Bone marrow (tissue), 2 donors: ENCODE measurements around the gene RAMP1.
"Not testable (repeated sequence)": the region's sequence is repeated elsewhere in the genome, so short reads cannot be mapped to it uniquely, and the experiment has no call there.

ENCODE experiments used
- DNase-seq, 2 donors: peaks; one replicate each; lab custom pipeline; 2025; lab: John Stamatoyannopoulos, UW

The RAMP1 gene

GRCh38 chr2:237859533-237860272 is at the start of gene RAMP1:
RAMP1 (plus strand) TSS chr2:237859623; CDS start chr2:237859676, 53 bp downstream.
- DNase-seq = no peak

DNA sequence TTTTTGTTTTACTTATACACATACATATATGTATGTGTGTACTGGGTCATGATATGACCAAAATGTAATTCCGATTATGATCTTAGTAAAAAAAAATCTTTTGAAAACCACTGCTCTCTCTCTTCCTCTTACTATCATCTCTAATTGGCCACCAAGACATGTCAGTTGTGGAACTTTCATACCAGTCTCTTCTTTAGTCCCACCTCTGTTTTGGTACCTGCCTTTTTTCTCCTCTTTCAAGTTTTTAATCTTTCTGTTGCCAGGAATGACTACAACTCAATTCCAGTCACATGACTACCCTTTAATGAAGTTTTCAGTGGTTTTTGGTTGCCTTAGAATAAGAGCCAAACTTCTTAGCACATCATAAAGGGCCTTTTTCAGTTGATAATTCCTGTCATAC is 43.8 kb upstream of the RAMP1 start:
- no peak for DNase-seq

- no peak for DNase-seq
Observed at GRCh38 chr2:237816531-237816930, 42.9 kb upstream of the RAMP1 start.

- no peak for DNase-seq
Observed at GRCh38 chr2:237818066-237818473, 41.4 kb upstream of the RAMP1 start.

DNA sequence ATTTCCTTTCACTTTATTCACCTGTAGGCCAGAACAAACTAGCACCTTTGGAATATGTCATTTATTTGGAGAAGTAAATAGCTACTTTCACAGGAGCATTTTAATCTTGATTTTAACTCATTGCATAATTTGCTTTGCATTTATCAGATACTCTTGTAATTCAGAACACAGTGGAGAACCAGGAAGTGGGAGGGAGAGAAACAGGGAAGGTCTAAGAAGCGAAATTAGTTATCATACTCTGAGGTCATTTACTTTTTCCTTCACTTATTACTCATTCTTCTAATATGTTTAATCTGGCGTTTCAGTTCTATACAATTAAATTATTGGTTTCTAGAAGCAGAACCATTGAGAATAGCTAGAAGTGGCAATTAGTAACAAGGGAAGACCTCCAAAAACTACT is 40.2 kb upstream of the RAMP1 start:
- no peak for DNase-seq

GRCh38 chr2:237820421-237820820 is 39.0 kb upstream of the RAMP1 start:
- no peak for DNase-seq

- DNase-seq = no peak
Observed at GRCh38 chr2:237823544-237823943, 35.9 kb upstream of the RAMP1 start.

- no peak for DNase-seq
Observed at GRCh38 chr2:237824085-237824484, 35.3 kb upstream of the RAMP1 start.

DNA sequence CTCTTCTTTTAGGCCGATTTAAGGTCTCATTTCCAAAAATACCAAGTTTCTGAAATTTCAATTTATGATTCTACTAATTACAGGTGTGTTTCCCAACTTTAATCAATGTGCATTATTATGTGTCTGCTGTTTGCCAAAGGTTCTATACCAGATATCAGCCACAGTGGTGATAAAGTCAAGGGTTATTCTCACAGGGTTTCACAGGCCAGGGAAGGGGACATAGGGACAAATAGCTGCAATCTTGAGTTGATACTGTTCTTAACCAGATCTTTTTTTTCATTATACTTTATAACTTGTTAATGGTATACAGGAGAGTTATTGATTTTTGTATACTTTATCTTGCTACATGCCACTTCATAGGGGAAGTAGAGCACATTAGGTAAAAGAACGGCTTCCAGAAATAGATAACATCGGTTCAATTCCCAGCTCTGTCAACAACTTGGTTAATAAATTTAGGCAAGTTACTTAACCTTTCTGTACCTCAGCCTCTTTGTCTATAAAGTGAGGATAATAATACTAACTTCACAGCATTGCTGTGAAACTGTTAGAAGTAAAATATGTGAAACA is 31.9 kb upstream of the RAMP1 start:
- DNase-seq = no peak

DNA sequence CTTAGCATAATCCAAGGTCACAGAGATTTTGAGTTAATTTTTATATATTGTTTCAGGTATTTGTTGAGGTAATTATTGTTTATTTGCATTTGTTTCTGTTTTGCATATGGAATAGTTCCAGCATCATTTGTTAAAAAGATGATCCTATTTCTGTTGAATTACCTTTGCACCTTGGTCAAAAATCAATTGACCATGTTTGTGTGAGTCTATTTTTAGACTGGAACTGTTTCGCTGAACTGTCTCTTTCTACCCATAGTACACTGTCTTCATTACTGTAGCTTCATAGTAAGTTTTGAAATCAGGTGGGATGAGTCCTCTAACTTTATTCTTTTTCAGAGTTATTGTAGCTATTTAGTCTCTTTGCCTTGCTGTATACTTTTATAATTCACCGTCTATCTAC is 28.9 kb upstream of the RAMP1 start:
- DNase-seq = no peak

- DNase-seq = no peak
Observed at GRCh38 chr2:237833546-237833945, 25.9 kb upstream of the RAMP1 start.

DNA sequence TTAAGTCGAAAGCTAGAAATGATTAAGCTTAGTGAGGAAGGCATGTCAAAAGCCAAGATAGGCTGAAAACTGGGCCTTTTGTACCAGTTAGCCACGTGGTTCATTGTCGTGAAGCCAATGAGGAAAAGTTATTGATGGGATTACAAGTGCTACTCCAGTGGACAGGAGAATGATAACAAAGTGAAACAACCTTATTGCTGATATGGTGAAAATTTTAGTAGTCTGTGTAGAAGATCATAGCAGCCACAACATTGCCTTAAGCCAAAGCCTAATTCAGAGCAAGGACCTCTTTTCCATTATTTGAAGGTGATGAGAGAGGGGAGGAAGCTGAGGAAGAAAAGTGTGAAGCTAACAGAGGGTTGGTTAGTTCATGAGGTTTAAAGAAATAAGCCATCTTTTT is 24.1 kb upstream of the RAMP1 start:
- DNase-seq = no peak

DNA sequence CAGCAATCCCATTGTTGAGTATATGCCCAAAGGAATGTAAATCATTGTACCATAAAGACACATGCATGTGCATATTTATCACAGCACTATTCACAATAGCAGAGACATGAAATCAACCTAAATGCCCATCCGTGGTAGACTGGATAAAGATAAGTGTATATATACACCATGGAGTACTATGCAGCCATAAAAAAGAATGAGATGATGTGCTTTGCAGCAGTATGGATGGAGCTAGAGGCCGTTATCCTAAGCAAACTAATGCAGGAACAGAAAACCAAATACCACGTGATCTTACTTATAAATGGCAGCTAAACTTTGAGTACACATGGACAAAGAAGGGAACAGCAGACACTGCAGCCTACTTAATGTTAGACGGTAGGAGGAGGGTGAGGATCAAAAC is 18.4 kb upstream of the RAMP1 start:
- no peak for DNase-seq

DNA sequence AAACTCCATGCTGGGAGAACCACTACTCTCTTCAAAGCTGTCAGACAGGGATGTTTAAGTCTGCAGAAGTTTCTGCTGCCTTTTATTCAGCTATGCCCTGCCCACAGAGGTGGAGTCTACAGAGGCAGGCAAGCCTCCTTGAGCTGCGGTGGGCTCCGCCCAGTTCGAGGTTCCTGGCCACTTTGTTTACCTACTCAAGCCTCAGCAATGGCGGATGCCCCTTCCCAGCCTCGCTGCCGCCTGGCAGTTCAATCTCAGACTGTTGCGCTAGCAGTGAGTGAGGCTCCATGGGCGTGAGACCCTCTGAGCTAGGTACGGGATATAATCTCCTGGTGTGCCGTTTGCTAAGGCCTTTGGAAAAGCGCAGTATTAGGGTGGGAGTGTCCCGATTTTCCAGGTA is 10.5 kb upstream of the RAMP1 start:
- not testable (repeated sequence) for DNase-seq

DNA sequence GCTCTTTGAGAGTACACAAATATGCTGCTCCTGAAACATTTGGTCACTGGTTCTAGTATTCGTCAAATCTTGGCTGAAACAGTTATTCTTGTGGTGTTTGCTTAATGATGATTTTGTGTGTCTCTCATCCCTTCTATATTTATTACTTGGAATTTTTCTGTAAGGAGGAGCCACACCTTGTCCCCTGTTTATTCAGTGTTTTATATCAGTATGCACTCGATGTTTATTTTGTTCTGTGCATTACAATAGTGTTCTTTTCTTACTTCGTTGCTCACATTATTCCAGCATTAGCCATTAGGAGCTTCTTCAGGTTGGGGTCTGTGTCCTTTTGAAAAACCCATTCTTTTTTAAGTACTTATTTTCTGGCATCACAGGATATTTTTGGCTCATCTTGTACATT is 5.1 kb upstream of the RAMP1 start:
- DNase-seq = no peak

GRCh38 chr2:237857791-237858190 is 1.6 kb upstream of the RAMP1 start:
- DNase-seq = no peak

GRCh38 chr2:237858294-237859081 is 935 bp upstream of the RAMP1 start:
- DNase-seq = peak in 1 of 2 donors; percentile 68

DNA sequence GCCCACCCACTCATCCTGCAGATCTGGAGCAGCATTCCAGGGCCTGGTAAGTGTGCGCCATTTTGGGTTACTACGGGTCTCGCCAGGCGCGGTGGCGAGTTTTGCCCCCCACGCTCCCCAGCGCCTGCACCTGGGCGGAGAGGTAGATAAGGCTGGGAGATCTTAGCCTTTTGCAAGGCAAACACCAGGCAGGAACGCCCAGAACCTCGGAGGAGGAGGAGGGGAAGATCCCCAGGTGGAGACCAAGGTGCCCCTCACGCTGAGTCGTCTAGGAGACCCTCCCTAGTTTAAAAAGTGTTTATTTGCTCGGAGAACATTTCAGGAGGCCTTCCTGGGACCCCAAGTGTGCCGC is 365 bp upstream of the RAMP1 start:
- DNase-seq = no peak

DNA sequence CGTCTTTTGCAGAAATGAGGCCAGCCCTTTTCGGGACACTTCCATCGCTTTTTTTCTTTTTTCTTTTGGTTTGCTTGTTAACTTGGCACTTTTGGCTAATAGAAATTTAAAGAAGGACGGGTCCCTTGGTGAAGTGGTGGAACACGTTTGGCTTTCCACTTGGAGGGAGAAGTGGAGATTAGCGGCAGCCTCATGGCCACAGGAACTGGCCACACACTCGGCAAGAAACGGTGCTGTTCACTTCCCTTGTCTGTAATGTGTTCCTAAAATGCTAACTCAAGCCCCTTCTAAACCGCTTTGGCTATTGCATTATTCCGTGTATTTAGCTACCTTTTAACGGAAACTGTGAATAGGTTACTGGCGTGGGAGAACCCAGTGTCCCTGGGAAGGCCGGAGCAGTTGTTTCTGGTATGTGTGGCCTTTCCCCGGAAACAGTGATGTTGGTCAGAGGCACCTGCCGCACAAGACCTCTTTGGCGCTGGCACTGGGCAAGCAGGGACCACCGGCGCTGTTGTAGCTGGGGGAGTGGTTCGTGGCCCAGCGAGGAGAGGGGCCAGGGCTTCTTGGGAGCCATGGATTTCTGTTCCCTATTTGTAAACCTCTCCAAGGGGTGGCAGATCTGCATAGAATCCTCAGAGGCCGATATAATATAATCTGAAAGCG is 981 bp downstream of the RAMP1 start:
- no peak for DNase-seq

DNA sequence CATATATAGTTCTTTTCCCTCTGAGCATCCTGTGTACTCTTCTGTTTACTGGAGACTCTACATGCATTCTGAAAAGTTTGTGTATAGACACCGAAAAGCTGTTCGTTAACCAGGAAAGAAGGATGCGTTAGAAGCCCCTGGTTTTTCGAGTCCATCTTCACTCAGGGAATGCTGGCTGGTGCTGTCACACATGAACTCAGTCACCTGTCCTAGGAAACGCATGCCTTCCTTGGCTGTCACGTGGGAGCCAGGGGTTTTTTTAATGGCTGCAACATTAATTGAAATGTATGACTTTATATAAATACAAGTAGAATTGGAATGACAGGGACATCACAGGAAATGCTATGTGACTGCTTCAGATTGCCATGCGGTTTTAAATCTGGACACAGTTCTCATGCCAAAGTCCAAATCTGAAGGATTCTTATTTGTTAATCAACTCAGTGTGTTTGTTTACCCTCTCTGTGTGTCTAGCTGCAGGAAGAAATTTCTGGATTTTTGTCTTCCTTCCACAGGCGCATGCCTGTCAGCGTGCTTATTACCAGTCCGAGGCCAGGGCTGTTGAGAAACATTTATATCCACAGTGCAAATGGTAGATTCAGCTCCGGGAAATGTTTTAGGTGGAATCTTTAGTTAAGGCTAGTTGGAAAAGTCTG is 2.6 kb downstream of the RAMP1 start:
- no peak for DNase-seq

DNA sequence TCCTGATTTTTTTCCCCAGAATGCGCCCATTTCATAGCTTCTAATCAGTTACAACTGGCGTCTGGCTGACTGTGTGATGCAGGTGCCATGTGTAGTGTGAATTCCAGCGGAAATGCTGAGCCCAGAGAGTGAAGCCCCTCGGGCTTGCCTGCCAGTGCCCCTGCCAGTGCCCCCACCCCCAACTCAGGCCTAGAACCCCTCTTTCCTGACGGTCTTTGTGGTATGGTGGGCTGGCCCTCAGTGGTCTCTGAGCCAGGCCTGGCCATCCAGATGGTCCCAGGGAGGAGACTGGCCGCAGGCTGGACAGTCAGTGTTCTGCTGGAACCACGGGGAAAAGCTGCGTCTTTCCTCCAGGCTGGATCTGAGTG is 3.1 kb downstream of the RAMP1 start:
- no peak for DNase-seq

DNA sequence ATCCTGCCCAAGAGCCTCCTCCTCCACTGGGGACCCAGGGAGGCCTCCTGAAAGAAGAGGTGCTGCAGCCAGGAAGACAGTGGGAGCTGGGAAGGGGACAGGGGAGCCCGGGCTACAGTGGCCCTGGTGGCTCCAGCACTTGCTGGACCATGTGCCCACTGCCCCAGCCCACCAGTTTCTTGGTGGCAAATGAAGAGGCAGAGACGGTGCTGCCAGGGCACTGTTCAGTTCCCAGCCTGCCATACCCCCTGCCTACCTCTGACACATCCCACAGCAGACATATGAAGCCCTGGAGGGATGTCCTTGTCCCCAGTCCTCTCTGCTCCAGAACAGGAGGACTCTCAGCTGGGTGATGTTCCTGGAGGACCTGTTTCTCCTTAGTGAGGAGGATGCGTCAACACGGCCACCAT is 3.7 kb downstream of the RAMP1 start:
- no peak for DNase-seq
